HEK293 (cell line): ENCODE results near the gene MACROD1.

Experiments
- CTCF ChIA-PET: fragments of 350-600 bp; formaldehyde crosslinking; extraction: SDS; loops from one replicate; lab custom pipeline; 2021; ENCODE audit warnings: antibody characterized with exemption; lab: Yijun Ruan, JAX
- POLR2A ChIA-PET: fragments of 300-600 bp; formaldehyde crosslinking; extraction: SDS; loops from one replicate; lab custom pipeline; 2020; ENCODE audit warnings: antibody characterized with exemption, inconsistent platforms; lab: Yijun Ruan, JAX
- H3K27ac ChIP-seq: fragments of 200-500 bp; sonication (Bioruptor generic); 2 replicates; pipeline ENCODE4 v1.5.1; 2014; ENCODE audit warnings: low read depth, low read length, control low read depth, inconsistent platforms; ENCODE audit errors: extremely low read depth
- H3K36me3 ChIP-seq, 2 experiments: fragments of 200-500 bp in 1 of 2; sonication (Bioruptor generic) in 1 of 2; 1 replicate in 1 of 2; 2 replicates in 1 of 2; pipeline ENCODE4 v1.5.1; 2014 to 2017; ENCODE audit warnings: inconsistent platforms in 2 of 2, low read length in 2 of 2; ENCODE audit not compliant: control insufficient read depth in 2 of 2, insufficient read depth in 1 of 2
- H3K4me1 ChIP-seq: fragments of 200-500 bp; sonication (Bioruptor generic); 2 replicates; pipeline ENCODE4 v1.5.1; 2014; ENCODE audit warnings: mild to moderate bottlenecking, low read length, inconsistent platforms; ENCODE audit not compliant: control insufficient read depth, insufficient read depth
- H3K4me3 ChIP-seq: 2 replicates; pipeline ENCODE4 v1.5.1; 2011; ENCODE audit warnings: low read depth, mild to moderate bottlenecking, control low read depth, low read length, moderate library complexity
- H3K9me3 ChIP-seq: fragments of 200-500 bp; sonication (Bioruptor generic); 2 replicates; pipeline ENCODE4 v1.5.1; 2014; ENCODE audit warnings: low read depth, low read length, inconsistent platforms; ENCODE audit not compliant: control insufficient read depth, insufficient read depth
- BCL11A ChIP-seq: fragments of 450-650 bp; formaldehyde crosslinking; IDR thresholded peaks from 2 replicates; pipeline ENCODE4 v1.5.1; 2016; ENCODE audit warnings: low read depth, missing biosample characterization, missing genetic modification characterization
- GLIS2 ChIP-seq: fragments of 450-650 bp; formaldehyde crosslinking; IDR thresholded peaks from 2 replicates; pipeline ENCODE4 v1.5.1; 2016; ENCODE audit warnings: missing biosample characterization, missing genetic modification characterization
- HOXA7 ChIP-seq: sonication (generic); formaldehyde crosslinking; IDR thresholded peaks from 2 replicates; pipeline ENCODE4 v1.8.1; 2022; ENCODE audit warnings: missing genetic modification reagents, borderline replicate concordance
- KLF8 ChIP-seq: fragments of 450-650 bp; formaldehyde crosslinking; IDR thresholded peaks from 2 replicates; pipeline ENCODE4 v1.5.1; 2016; ENCODE audit warnings: missing biosample characterization, missing genetic modification characterization
- MZF1 ChIP-seq: fragments of 450-650 bp; formaldehyde crosslinking; IDR thresholded peaks from 2 replicates; pipeline ENCODE4 v1.5.1; 2017; ENCODE audit warnings: missing biosample characterization, missing genetic modification characterization, borderline replicate concordance
- OVOL3 ChIP-seq: fragments of 450-650 bp; formaldehyde crosslinking; IDR thresholded peaks from 2 replicates; pipeline ENCODE4 v1.5.1; 2016; ENCODE audit warnings: missing biosample characterization, missing genetic modification characterization
- PRDM4 ChIP-seq: fragments of 450-650 bp; formaldehyde crosslinking; IDR thresholded peaks from 2 replicates; pipeline ENCODE4 v1.5.1; 2017; ENCODE audit warnings: missing biosample characterization, missing genetic modification characterization
- ZBTB17 ChIP-seq: fragments of 450-650 bp; formaldehyde crosslinking; IDR thresholded peaks from 2 replicates; pipeline ENCODE4 v1.5.1; 2016; ENCODE audit warnings: missing biosample characterization, missing genetic modification characterization
- ZBTB21 ChIP-seq: fragments of 450-650 bp; formaldehyde crosslinking; IDR thresholded peaks from 2 replicates; pipeline ENCODE4 v1.5.1; 2017; ENCODE audit warnings: missing biosample characterization, missing genetic modification characterization
- ZIC2 ChIP-seq: fragments of 450-650 bp; formaldehyde crosslinking; IDR thresholded peaks from 2 replicates; pipeline ENCODE4 v1.5.1; 2016; ENCODE audit warnings: missing biosample characterization, missing genetic modification characterization
- ZNF132 ChIP-seq: fragments of 450-650 bp; formaldehyde crosslinking; IDR thresholded peaks from 2 replicates; pipeline ENCODE4 v1.5.1; 2017; ENCODE audit warnings: missing biosample characterization, missing genetic modification characterization, borderline replicate concordance
- ZNF239 ChIP-seq: fragments of 450-650 bp; formaldehyde crosslinking; IDR thresholded peaks from 2 replicates; pipeline ENCODE4 v1.5.1; 2016; ENCODE audit warnings: missing biosample characterization, missing genetic modification characterization
- ZNF248 ChIP-seq: fragments of 450-650 bp; formaldehyde crosslinking; IDR thresholded peaks from 2 replicates; pipeline ENCODE4 v1.5.1; 2017; ENCODE audit warnings: missing biosample characterization, missing genetic modification characterization
- ZNF266 ChIP-seq: fragments of 450-650 bp; formaldehyde crosslinking; IDR thresholded peaks from 2 replicates; pipeline ENCODE4 v1.5.1; 2016; ENCODE audit warnings: missing biosample characterization, missing genetic modification characterization, low read depth
- ZNF311 ChIP-seq: fragments of 450-650 bp; formaldehyde crosslinking; IDR thresholded peaks from 2 replicates; pipeline ENCODE4 v1.5.1; 2017; ENCODE audit warnings: missing biosample characterization, missing genetic modification characterization, borderline replicate concordance
- ZNF341 ChIP-seq: fragments of 450-650 bp; formaldehyde crosslinking; IDR thresholded peaks from 2 replicates; pipeline ENCODE4; 2016; ENCODE audit warnings: low read depth, missing biosample characterization, missing genetic modification characterization
- ZNF423 ChIP-seq: fragments of 450-650 bp; formaldehyde crosslinking; IDR thresholded peaks from 2 replicates; pipeline ENCODE4 v1.5.1; 2016; ENCODE audit warnings: missing biosample characterization, missing genetic modification characterization
- ZNF433 ChIP-seq: fragments of 450-650 bp; formaldehyde crosslinking; IDR thresholded peaks from 2 replicates; pipeline ENCODE4 v1.5.1; 2016; ENCODE audit warnings: missing biosample characterization, missing genetic modification characterization, low read depth
- ZNF548 ChIP-seq: fragments of 450-650 bp; formaldehyde crosslinking; IDR thresholded peaks from 2 replicates; pipeline ENCODE4 v1.5.1; 2016; ENCODE audit warnings: missing biosample characterization, missing genetic modification characterization
- ZNF571 ChIP-seq: fragments of 450-650 bp; formaldehyde crosslinking; IDR thresholded peaks from 2 replicates; pipeline ENCODE4 v1.5.0; 2017; ENCODE audit warnings: missing biosample characterization, missing genetic modification characterization
- ZNF600 ChIP-seq: fragments of 450-650 bp; formaldehyde crosslinking; IDR thresholded peaks from 2 replicates; pipeline ENCODE4 v1.5.1; 2016; ENCODE audit warnings: missing biosample characterization, missing genetic modification characterization
- ZNF626 ChIP-seq: fragments of 450-650 bp; sonication (Bioruptor Pico); formaldehyde crosslinking; IDR thresholded peaks from 2 replicates; pipeline ENCODE4 v1.5.1; 2018; ENCODE audit warnings: missing biosample characterization, missing genetic modification characterization, inconsistent platforms
- ZNF654 ChIP-seq: fragments of 450-650 bp; formaldehyde crosslinking; IDR thresholded peaks from 2 replicates; pipeline ENCODE4 v1.5.1; 2016; ENCODE audit warnings: low read depth, missing biosample characterization, missing genetic modification characterization
- ZNF670 ChIP-seq: fragments of 450-650 bp; formaldehyde crosslinking; IDR thresholded peaks from 2 replicates; pipeline ENCODE4 v1.5.1; 2016; ENCODE audit warnings: missing biosample characterization, missing genetic modification characterization, low read depth
- TF ChIP-seq, protein P1 (sequence below): fragments of 450-650 bp; formaldehyde crosslinking; IDR thresholded peaks from 2 replicates; pipeline ENCODE4 v1.5.1; 2016; ENCODE audit warnings: missing biosample characterization, missing genetic modification characterization
- TF ChIP-seq, protein P2 (sequence below): fragments of 450-650 bp; formaldehyde crosslinking; IDR thresholded peaks from 2 replicates; pipeline ENCODE4 v1.5.1; 2016; ENCODE audit warnings: missing biosample characterization, missing genetic modification characterization

The MACROD1 gene

GRCh38 chr11:63978551-63979239, 187.2 kb downstream of the MACROD1 start:
- no peak overlapping the region for H3K4me3 ChIP-seq
- 0 out of 2 replicates have a peak, but pooled peaks cover 2% of the 10 kb centered on the region for H3K4me1 ChIP-seq
- no peaks in the 10 kb centered on the region for H3K9me3 ChIP-seq
- no peak overlapping the region for H3K27ac ChIP-seq
- POLR2A ChIA-PET: interaction anchor here (1.1 kb wide), 1 partner anchor 140 kb away, joined by 3 read pairs; no protein-coding TSS in a partner anchor
- peaks cover 0 to 18% of the 10 kb centered on the region in 2 experiments; a peak in 2 of 3 replicates for H3K36me3 ChIP-seq
- CTCF ChIA-PET: interaction anchor here (0.6 to 0.9 kb wide), 2 partner anchors 11 to 13 kb away, joined by 3 read pairs; no protein-coding TSS in a partner anchor
- no peak for TF ChIP-seq ZNF433 (tag by site-specific recombination)
- TF ChIP-seq HOXA7 (CRISPR knock-in tag): no peak
- TF ChIP-seq ZNF132 (tag by site-specific recombination): no peak
- no peak for TF ChIP-seq ZNF341
- peak; percentile 82 for TF ChIP-seq ZIC2
- no peak for TF ChIP-seq ZNF548 (tag by site-specific recombination)
- TF ChIP-seq ZNF248: no peak
- TF ChIP-seq ZNF626: no peak
- no peak for TF ChIP-seq ZNF239 (tag by site-specific recombination)
- TF ChIP-seq ZBTB21 (tag by site-specific recombination): no peak
- TF ChIP-seq OVOL3 (tag by site-specific recombination): no peak
- TF ChIP-seq ZNF571 (tag by site-specific recombination): no peak
- TF ChIP-seq, protein P1, sequence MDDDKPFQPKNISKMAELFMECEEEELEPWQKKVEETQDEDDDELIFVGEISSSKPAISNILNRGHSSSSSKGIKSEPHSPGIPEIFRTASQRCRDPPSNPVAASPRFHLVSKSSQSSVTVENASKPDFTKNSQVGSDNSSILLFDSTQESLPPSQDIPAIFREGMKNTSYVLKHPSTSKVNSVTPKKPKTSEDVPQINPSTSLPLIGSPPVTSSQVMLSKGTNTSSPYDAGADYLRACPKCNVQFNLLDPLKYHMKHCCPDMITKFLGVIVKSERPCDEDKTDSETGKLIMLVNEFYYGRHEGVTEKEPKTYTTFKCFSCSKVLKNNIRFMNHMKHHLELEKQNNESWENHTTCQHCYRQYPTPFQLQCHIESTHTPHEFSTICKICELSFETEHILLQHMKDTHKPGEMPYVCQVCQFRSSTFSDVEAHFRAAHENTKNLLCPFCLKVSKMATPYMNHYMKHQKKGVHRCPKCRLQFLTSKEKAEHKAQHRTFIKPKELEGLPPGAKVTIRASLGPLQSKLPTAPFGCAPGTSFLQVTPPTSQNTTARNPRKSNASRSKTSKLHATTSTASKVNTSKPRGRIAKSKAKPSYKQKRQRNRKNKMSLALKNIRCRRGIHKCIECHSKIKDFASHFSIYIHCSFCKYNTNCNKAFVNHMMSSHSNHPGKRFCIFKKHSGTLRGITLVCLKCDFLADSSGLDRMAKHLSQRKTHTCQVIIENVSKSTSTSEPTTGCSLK (tag by site-specific recombination): no peak
- TF ChIP-seq ZNF600 (tag by site-specific recombination): 0 out of 2 replicates have a peak, but pooled peaks have one; percentile 43
- TF ChIP-seq ZNF311 (tag by site-specific recombination): no peak
- no peak for TF ChIP-seq ZBTB17 (tag by site-specific recombination)

- Histone ChIP-seq H3K4me3 (peak within 1 kb of the TSS; percentile 96), H3K27ac (peak within 1 kb of the TSS; percentile 84), H3K9me3 (no peaks in the 10 kb centered on the region), H3K4me1 (no peaks in the 10 kb centered on the region), H3K36me3 (peaks cover 0 to 18% of the 10 kb centered on the region in 2 experiments; a peak in 2 of 3 replicates)
- POLR2A ChIA-PET: interaction anchor here (0.6 to 1.3 kb wide), 9 partner anchors 9 to 211 kb away, joined by 3 to 11 read pairs (median 4); partner anchors contain the start of genes MACROD1, OTUB1 and STIP1
- CTCF ChIA-PET: interaction anchor here (0.6 to 1.4 kb wide), 4 partner anchors 28 to 180 kb away, joined by 3 to 7 read pairs (median 3); no protein-coding TSS in a partner anchor
- TF ChIP-seq BCL11A (tag by site-specific recombination): peak; percentile 93
- TF ChIP-seq GLIS2: peak; percentile 75; the same call in 1 of the 2 replicates
- TF ChIP-seq ZNF341: peak; percentile 41
- TF ChIP-seq MZF1 (tag by site-specific recombination): no peak
- peak; percentile 49 for TF ChIP-seq KLF8 (tag by site-specific recombination)
- TF ChIP-seq, protein P2, sequence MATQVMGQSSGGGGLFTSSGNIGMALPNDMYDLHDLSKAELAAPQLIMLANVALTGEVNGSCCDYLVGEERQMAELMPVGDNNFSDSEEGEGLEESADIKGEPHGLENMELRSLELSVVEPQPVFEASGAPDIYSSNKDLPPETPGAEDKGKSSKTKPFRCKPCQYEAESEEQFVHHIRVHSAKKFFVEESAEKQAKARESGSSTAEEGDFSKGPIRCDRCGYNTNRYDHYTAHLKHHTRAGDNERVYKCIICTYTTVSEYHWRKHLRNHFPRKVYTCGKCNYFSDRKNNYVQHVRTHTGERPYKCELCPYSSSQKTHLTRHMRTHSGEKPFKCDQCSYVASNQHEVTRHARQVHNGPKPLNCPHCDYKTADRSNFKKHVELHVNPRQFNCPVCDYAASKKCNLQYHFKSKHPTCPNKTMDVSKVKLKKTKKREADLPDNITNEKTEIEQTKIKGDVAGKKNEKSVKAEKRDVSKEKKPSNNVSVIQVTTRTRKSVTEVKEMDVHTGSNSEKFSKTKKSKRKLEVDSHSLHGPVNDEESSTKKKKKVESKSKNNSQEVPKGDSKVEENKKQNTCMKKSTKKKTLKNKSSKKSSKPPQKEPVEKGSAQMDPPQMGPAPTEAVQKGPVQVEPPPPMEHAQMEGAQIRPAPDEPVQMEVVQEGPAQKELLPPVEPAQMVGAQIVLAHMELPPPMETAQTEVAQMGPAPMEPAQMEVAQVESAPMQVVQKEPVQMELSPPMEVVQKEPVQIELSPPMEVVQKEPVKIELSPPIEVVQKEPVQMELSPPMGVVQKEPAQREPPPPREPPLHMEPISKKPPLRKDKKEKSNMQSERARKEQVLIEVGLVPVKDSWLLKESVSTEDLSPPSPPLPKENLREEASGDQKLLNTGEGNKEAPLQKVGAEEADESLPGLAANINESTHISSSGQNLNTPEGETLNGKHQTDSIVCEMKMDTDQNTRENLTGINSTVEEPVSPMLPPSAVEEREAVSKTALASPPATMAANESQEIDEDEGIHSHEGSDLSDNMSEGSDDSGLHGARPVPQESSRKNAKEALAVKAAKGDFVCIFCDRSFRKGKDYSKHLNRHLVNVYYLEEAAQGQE (tag by site-specific recombination): no peak; the same call in 1 of the 2 replicates
- TF ChIP-seq ZNF423 (tag by site-specific recombination): no peak
- peak; percentile 91 for TF ChIP-seq PRDM4
- no peak for TF ChIP-seq ZNF654 (tag by site-specific recombination)
- TF ChIP-seq ZNF670 (tag by site-specific recombination): no peak
- no peak for TF ChIP-seq ZNF266 (tag by site-specific recombination)
Measured at GRCh38 chr11:63974259-63975143, 191.4 kb downstream of the MACROD1 start, which contains the start of gene COX8A. Gene COX8A (plus strand): TSS chr11:63974620. CDS start chr11:63974681, 61 bp downstream.
